GM12878 (cell line): Measurements from ENCODE around the gene DCLRE1B. TPM values are rescaled to one million over a fixed set of nuclear protein-coding genes. Genes with fewer than 3 reads are reported as not detected.

Experiments
- CBX3 ChIP-seq: fragments of 200-600 bp; sonication (generic); IDR thresholded peaks from 2 replicates; pipeline ENCODE4 v1.6.1; 2016; ENCODE audit warnings: low read depth, borderline replicate concordance
- EP300 ChIP-seq, 2 experiments: fragments of 150-350 bp in 1 of 2; IDR thresholded peaks; 2 replicates each; pipeline ENCODE4 v1.6.1; 2011 to 2012; ENCODE audit warnings: low read depth in 2 of 2, low read length in 2 of 2, borderline replicate concordance in 1 of 2, improper control_type of control experiment in 1 of 2, inconsistent platforms in 1 of 2; ENCODE audit not compliant: control insufficient read depth in 1 of 2
- PBX3 ChIP-seq: IDR thresholded peaks from 2 replicates; pipeline ENCODE4 v1.6.1; 2011; ENCODE audit warnings: mild to moderate bottlenecking, low read depth, low read length, moderate library complexity; ENCODE audit not compliant: insufficient replicate concordance
- TAF1 ChIP-seq: IDR thresholded peaks from 2 replicates; pipeline ENCODE4 v1.6.1; 2011; ENCODE audit warnings: mild to moderate bottlenecking, low read depth, low read length, borderline replicate concordance
- USF1 ChIP-seq: IDR thresholded peaks from 2 replicates; pipeline ENCODE4 v1.6.1; 2011; ENCODE audit warnings: borderline replicate concordance, low read depth, mild to moderate bottlenecking, moderate library complexity, mixed read lengths, low read length; ENCODE audit not compliant: insufficient read depth; ENCODE audit errors: extremely low read length
- ZBTB11 ChIP-seq: fragments of 450-650 bp; formaldehyde crosslinking; IDR thresholded peaks from 2 replicates; pipeline ENCODE4 v1.5.0; 2022; ENCODE audit warnings: mild to moderate bottlenecking, missing genetic modification characterization
- ZNF217 ChIP-seq: fragments of 450-650 bp; IDR thresholded peaks from 2 replicates; pipeline ENCODE4 v1.6.1; 2017; ENCODE audit warnings: antibody characterized with exemption, mild to moderate bottlenecking
- ZNF384 ChIP-seq: IDR thresholded peaks from 2 replicates; pipeline ENCODE4 v1.6.1; 2012; ENCODE audit warnings: low read depth, mild to moderate bottlenecking, low read length, improper control_type of control experiment, borderline replicate concordance
- polyA plus RNA-seq, 11 experiments: library from polyadenylated mRNA; depleted of rRNA in 4 of 11; unstranded in 6 of 11; stranded (reverse) in 5 of 11; fragments of >200 nt; fragmentation: Nextera tagmentation in 4 of 11; fragmentation: Illumina TruSeq in 1 of 11; extraction: Ambion mirVana in 4 of 11; extraction: Trizol in 1 of 11; gene quantifications; 1 replicate in 1 of 11; 2 replicates in 10 of 11; pipeline versions ENCODE4 v1.2.1 to v1.2.3, GENCODE V29; 2011 to 2016; ENCODE audit warnings: inconsistent platforms in 2 of 11, missing spikeins in 2 of 11, low read depth in 1 of 11
- total RNA-seq, 4 experiments: library from RNA; depleted of rRNA in 3 of 4; stranded (reverse); fragments of >200 nt in 3 of 4; fragmentation: Illumina TruSeq in 1 of 4; extraction: Trizol in 1 of 4; gene quantifications; 2 replicates each; pipeline versions ENCODE4 v1.2.1 to v1.2.3, GENCODE V29; 2013 to 2021

DCLRE1B gene
- total and polyA plus RNA-seq, 10 of the 15 experiments (the other 5 are each of a cell fraction or from before 2014, with no cell fraction given): 5.4 to 18.3 (median 13.4) TPM

- TF ChIP-seq USF1: no peak
- TF ChIP-seq CBX3: no peak
- TF ChIP-seq ZNF217: no peak
- TF ChIP-seq TAF1: no peak
- TF ChIP-seq ZBTB11 (CRISPR knock-in tag): no peak
- TF ChIP-seq ZNF384: no peak
- TF ChIP-seq EP300 (IDR thresholded peaks at IDR 0.05; ENCODE audit: borderline replicate concordance in 1 of 2, control insufficient read depth in 1 of 2, low read depth in 2 of 2, low read length in 2 of 2): no peak
- no peak for TF ChIP-seq PBX3
These were observed 7.6 kb downstream of the DCLRE1B start (continued) for GRCh38 chr1:113912594-113913311.
